HCT116 (cell line): ENCODE data around the gene ERBB2. TPM values are rescaled to one million over a fixed set of nuclear protein-coding genes. Genes with fewer than 3 reads are reported as not detected.

Experiments
- ATAC-seq: fragments of 200-7000 bp; cut with Tn5 transposase; 2 replicates; pipeline ENCODE4 v1.9.1; 2020; ENCODE audit warnings: mild to moderate bottlenecking, moderate library complexity
- BruUV-seq: library from RNA; stranded (reverse); fragments of 400-500 nt; replicated peaks from 2 replicates; lab custom pipeline; 2021; lab: Mats Ljungman, UMichigan
- CTCF ChIA-PET: fragments of 300-600 bp; sonication (Branson Sonifier 250); formaldehyde crosslinking; loops from one replicate; lab custom pipeline; 2021; ENCODE audit warnings: antibody characterized with exemption; lab: Charles Lee
- POLR2A ChIA-PET: fragments of 300-600, 350-600 bp; sonication (Branson Sonifier 250); formaldehyde crosslinking; loops from one replicate; lab custom pipeline; 2021; ENCODE audit warnings: antibody characterized with exemption; lab: Charles Lee
- RAD21 ChIA-PET, 2 experiments: fragments of 300-600 bp; sonication (Branson Sonifier 250); formaldehyde crosslinking; loops; one replicate each; lab custom pipeline; 2023; ENCODE audit warnings: low total read pairs in 2 of 2; ENCODE audit not compliant: uncharacterized antibody in 2 of 2, unreplicated experiment in 2 of 2, low non-redundant PET in 1 of 2; lab: Charles Lee
- DNase-seq: peaks from one replicate; pipeline ENCODE4 v3.0.0-alpha.2; 2010; ENCODE audit warnings: low read depth, low spot score
- H2AFZ ChIP-seq: fragments of 200-600 bp; shearing (Covaris generic), sonication (generic); 2 replicates; pipeline ENCODE4 v1.6.1; 2017; ENCODE audit warnings: low read depth, mixed run types, mixed read lengths, antibody characterized with exemption, low read length; ENCODE audit not compliant: poor library complexity, severe bottlenecking
- H3K27ac ChIP-seq: 2 replicates; pipeline ENCODE4 v1.5.1; 2012; ENCODE audit warnings: low read depth, low read length
- H3K27me3 ChIP-seq: fragments of 200-600 bp; sonication (generic); 2 replicates; pipeline ENCODE4 v1.6.1; 2016; ENCODE audit warnings: mixed run types, low read length, mixed read lengths; ENCODE audit not compliant: insufficient read depth
- H3K36me3 ChIP-seq, 2 experiments: fragments of 200-500 bp in 1 of 2; fragments of 200-600 bp in 1 of 2; sonication (Bioruptor generic) in 1 of 2; sonication (generic) in 1 of 2; 2 replicates each; pipeline versions ENCODE4 v1.5.1 to v1.6.1; 2014 to 2016; ENCODE audit warnings: low read length in 2 of 2, inconsistent platforms in 1 of 2, mixed read lengths in 1 of 2, mixed run types in 1 of 2; ENCODE audit not compliant: insufficient read depth in 2 of 2, control insufficient read depth in 1 of 2
- H3K4me1 ChIP-seq, 2 experiments: fragments of 200-600 bp in 1 of 2; sonication (generic) in 1 of 2; 2 replicates each; pipeline versions ENCODE4 v1.5.1 to v1.6.1; 2012 to 2017; ENCODE audit warnings: low read length in 2 of 2, inconsistent platforms in 1 of 2, mild to moderate bottlenecking in 1 of 2, mixed read lengths in 1 of 2, mixed run types in 1 of 2, moderate library complexity in 1 of 2; ENCODE audit not compliant: insufficient read depth in 2 of 2, control insufficient read depth in 1 of 2
- H3K4me2 ChIP-seq: fragments of 200-600 bp; sonication (generic); 2 replicates; pipeline ENCODE4 v1.6.1; 2017; ENCODE audit warnings: mixed run types, low read length, mixed read lengths
- H3K4me3 ChIP-seq, 2 experiments: fragments of 200-600 bp in 1 of 2; sonication (generic) in 1 of 2; replicated peaks in 1 of 2; 2 replicates each; pipeline ENCODE4 v1.5.1; 2011 to 2016; ENCODE audit warnings: low read length in 2 of 2, control low read depth in 1 of 2, low read depth in 1 of 2, mild to moderate bottlenecking in 1 of 2, mixed read lengths in 1 of 2, mixed run types in 1 of 2
- H3K79me2 ChIP-seq: fragments of 200-600 bp; sonication (generic); 2 replicates; pipeline ENCODE4 v1.6.1; 2017; ENCODE audit warnings: mild to moderate bottlenecking, mixed run types, low read length, moderate library complexity, mixed read lengths; ENCODE audit not compliant: insufficient read depth
- H3K9ac ChIP-seq: fragments of 200-600 bp; sonication (generic); 2 replicates; pipeline ENCODE4 v1.6.1; 2016; ENCODE audit warnings: low read length, mixed read lengths
- H3K9me2 ChIP-seq: fragments of 200-600 bp; sonication (generic), shearing (Covaris generic); 2 replicates; pipeline ENCODE4 v1.6.1; 2017; ENCODE audit warnings: mixed run types, mild to moderate bottlenecking, moderate library complexity; ENCODE audit not compliant: insufficient read depth
- H3K9me3 ChIP-seq, 2 experiments: fragments of 200-500 bp in 1 of 2; fragments of 200-600 bp in 1 of 2; sonication (Bioruptor generic) in 1 of 2; sonication (generic) in 1 of 2; 2 replicates each; pipeline ENCODE4 v1.6.1; 2014 to 2017; ENCODE audit warnings: low read length in 2 of 2, mixed read lengths in 2 of 2, inconsistent platforms in 1 of 2, low read depth in 1 of 2, mild to moderate bottlenecking in 1 of 2, mixed run types in 1 of 2, moderate library complexity in 1 of 2; ENCODE audit not compliant: control insufficient read depth in 1 of 2, insufficient read depth in 1 of 2
- H4K20me1 ChIP-seq: fragments of 200-600 bp; sonication (generic), shearing (Covaris generic); 2 replicates; pipeline ENCODE4 v1.6.1; 2017; ENCODE audit warnings: mixed run types, mild to moderate bottlenecking, moderate library complexity; ENCODE audit not compliant: insufficient read depth
- EZH2phosphoT487 ChIP-seq: fragments of 200-600 bp; IDR thresholded peaks from 2 replicates; pipeline ENCODE4 v1.6.1; 2018; ENCODE audit warnings: antibody characterized with exemption, borderline replicate concordance
- FOSL1 ChIP-seq: IDR thresholded peaks from 2 replicates; pipeline ENCODE4 v1.6.1; 2012; ENCODE audit warnings: low read depth
- JUND ChIP-seq: IDR thresholded peaks from 2 replicates; pipeline ENCODE4 v1.6.1; 2012
- POLR2AphosphoS5 ChIP-seq: IDR thresholded peaks from 2 replicates; pipeline ENCODE4 v1.6.1; 2011; ENCODE audit warnings: mild to moderate bottlenecking, low read depth, low read length, moderate library complexity
- RAD21 ChIP-seq: IDR thresholded peaks from 2 replicates; pipeline ENCODE4 v1.6.1; 2012; ENCODE audit warnings: low read depth, mild to moderate bottlenecking
- SIN3A ChIP-seq: IDR thresholded peaks from 2 replicates; pipeline ENCODE4 v1.6.1; 2012; ENCODE audit warnings: low read depth
- SP1 ChIP-seq: IDR thresholded peaks from 2 replicates; pipeline ENCODE4 v1.6.1; 2012; ENCODE audit warnings: low read depth
- SRF ChIP-seq: IDR thresholded peaks from 2 replicates; pipeline ENCODE4 v1.6.1; 2012; ENCODE audit warnings: low read depth
- intact Hi-C: fragments of 100-400 bp; cut with micrococcal nuclease; formaldehyde crosslinking; loops from 2 replicates; pipeline ENCODE4 v1.10.0; 2022
- total RNA-seq: library from RNA; stranded (reverse); gene quantifications from one replicate; pipeline ENCODE4 v1.2.1, GENCODE V29; 2021; ENCODE audit not compliant: unreplicated experiment
- TF ChIP-seq, protein P1 (sequence below): IDR thresholded peaks from 2 replicates; pipeline ENCODE4 v1.6.1; 2012
- TF ChIP-seq, protein P2 (sequence below): IDR thresholded peaks from 2 replicates; pipeline ENCODE4 v1.6.1; 2012
- TF ChIP-seq, protein P3 (sequence below): IDR thresholded peaks from 2 replicates; pipeline ENCODE4 v1.6.1; 2011; ENCODE audit warnings: mild to moderate bottlenecking, low read length, moderate library complexity; ENCODE audit not compliant: insufficient replicate concordance; ENCODE audit errors: extremely low read depth

The ERBB2 gene
- total RNA-seq, 1 experiment from 2014 or later, result 75.8 TPM

DNA sequence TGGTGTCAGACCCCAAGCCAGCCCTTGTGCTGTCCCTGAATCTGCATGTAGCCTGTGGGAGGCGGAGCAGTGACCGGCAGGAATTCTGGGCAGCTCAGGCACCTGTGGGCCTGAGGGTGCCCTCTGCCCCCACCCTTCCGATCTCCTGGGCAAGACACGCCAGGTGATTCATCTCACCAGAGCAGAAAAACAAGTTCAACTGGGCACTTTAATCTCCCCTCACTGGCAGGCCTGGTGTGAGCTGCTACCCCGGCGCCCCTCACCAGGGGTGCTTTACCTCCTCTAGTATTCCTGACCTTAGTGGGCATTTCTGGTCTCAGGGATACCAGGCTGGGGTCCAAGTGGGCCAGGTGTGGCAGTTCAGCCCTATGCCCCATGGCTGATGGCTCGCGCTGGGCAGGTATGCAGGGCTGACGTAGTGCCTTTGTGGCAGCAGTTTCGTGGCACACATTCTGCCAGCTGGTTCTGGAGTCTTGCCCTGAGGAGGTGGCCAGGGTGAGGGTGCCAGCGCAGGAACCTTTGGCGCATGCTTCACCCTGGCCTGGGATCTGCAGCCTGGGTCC is 6.0 kb downstream of the ERBB2 start:
- Histone ChIP-seq H3K36me3 (peaks cover 4 to 18% of the 10 kb centered on the region in 2 experiments; a peak in 2 of 4 replicates), H3K79me2 (peaks cover 55% of the 10 kb centered on the region), H3K9me2 (no peaks in the 10 kb centered on the region)
- intact Hi-C loops, result no loop called here
- ATAC-seq, result peak; percentile 84
- TF ChIP-seq, protein P1, sequence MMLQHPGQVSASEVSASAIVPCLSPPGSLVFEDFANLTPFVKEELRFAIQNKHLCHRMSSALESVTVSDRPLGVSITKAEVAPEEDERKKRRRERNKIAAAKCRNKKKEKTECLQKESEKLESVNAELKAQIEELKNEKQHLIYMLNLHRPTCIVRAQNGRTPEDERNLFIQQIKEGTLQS, result no peak
- TF ChIP-seq POLR2AphosphoS5, result peak; percentile 44
- peak; percentile 83 for TF ChIP-seq JUND
- TF ChIP-seq, protein P2, sequence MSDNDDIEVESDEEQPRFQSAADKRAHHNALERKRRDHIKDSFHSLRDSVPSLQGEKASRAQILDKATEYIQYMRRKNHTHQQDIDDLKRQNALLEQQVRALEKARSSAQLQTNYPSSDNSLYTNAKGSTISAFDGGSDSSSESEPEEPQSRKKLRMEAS, result peak; percentile 45; the same call in 1 of the 2 replicates
- no peak for TF ChIP-seq SIN3A
- TF ChIP-seq, protein P3, sequence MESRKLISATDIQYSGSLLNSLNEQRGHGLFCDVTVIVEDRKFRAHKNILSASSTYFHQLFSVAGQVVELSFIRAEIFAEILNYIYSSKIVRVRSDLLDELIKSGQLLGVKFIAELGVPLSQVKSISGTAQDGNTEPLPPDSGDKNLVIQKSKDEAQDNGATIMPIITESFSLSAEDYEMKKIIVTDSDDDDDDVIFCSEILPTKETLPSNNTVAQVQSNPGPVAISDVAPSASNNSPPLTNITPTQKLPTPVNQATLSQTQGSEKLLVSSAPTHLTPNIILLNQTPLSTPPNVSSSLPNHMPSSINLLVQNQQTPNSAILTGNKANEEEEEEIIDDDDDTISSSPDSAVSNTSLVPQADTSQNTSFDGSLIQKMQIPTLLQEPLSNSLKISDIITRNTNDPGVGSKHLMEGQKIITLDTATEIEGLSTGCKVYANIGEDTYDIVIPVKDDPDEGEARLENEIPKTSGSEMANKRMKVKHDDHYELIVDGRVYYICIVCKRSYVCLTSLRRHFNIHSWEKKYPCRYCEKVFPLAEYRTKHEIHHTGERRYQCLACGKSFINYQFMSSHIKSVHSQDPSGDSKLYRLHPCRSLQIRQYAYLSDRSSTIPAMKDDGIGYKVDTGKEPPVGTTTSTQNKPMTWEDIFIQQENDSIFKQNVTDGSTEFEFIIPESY, result no peak
- TF ChIP-seq EZH2phosphoT487, result no peak
- TF ChIP-seq RAD21, result peak; percentile 18; the same call in 1 of the 2 replicates
- TF ChIP-seq SP1, result peak; percentile 93
- TF ChIP-seq FOSL1, result peak; percentile 69
- no peak for TF ChIP-seq SRF
- TF ChIP-seq, all 23 proteins: peak for 6
- RAD21 ChIA-PET, result interaction anchor here in 1 of 2 experiments (0.6 kb wide), 1 partner anchor 31 kb away, joined by 5 read pairs; no protein-coding TSS in a partner anchor
- peak overlapping the region; percentile 61 for H3K27ac ChIP-seq
- CTCF ChIA-PET, result interaction anchor here (1.1 to 1.8 kb wide), 5 partner anchors 13 to 84 kb away, joined by 3 to 14 read pairs (median 5); partner anchors contain the start of gene MIEN1
- BruUV-seq, result no TSS peak
- DNase-seq, result peak; percentile 60
- H3K4me2 ChIP-seq, result peak overlapping the region; percentile 82
- no peaks in the 10 kb centered on the region for H4K20me1 ChIP-seq
- peaks cover 37 to 52% of the 10 kb centered on the region in 2 experiments for H3K4me1 ChIP-seq
- H3K27me3 ChIP-seq, result no peaks in the 10 kb centered on the region
- H3K9ac ChIP-seq, result peak overlapping the region; percentile 53
- POLR2A ChIA-PET, result interaction anchor here (1.4 kb wide), 1 partner anchor 75 kb away, joined by 4 read pairs; no protein-coding TSS in a partner anchor
- peak overlapping the region in 1 of 2 experiments; percentile 42; a peak in 2 of 4 replicates for H3K4me3 ChIP-seq
- H3K9me3 ChIP-seq, result no peaks in the 10 kb centered on the region
- H2AFZ ChIP-seq, result no peak overlapping the region
